Lung microvascular endothelial cell (primary cell): ENCODE measurements around the gene TRAF4. TPM values are rescaled to one million over a fixed set of nuclear protein-coding genes. Genes with fewer than 3 reads are reported as not detected.
A peak's percentile ranks its signal among the peaks of the same experiment; 100 is the strongest.
"Not testable (repeated sequence)": the region's sequence is repeated elsewhere in the genome, so short reads cannot be mapped to it uniquely, and the experiment has no call there.

ENCODE experiments used
- DNase-seq, 2 donors: peaks; one replicate each; pipeline versions ENCODE4 v3.0.0 to v3.0.0-alpha.2; 2010; ENCODE audit warnings: low read depth in 2 of 2
- total RNA-seq: library from RNA; depleted of rRNA; stranded (reverse); fragments of >200 nt; gene quantifications from 2 replicates; pipeline ENCODE4 v1.2.1, GENCODE V29; 2014

Gene TRAF4
- total RNA-seq, 1 donor from 2014 or later = 22.2 TPM

DNA sequence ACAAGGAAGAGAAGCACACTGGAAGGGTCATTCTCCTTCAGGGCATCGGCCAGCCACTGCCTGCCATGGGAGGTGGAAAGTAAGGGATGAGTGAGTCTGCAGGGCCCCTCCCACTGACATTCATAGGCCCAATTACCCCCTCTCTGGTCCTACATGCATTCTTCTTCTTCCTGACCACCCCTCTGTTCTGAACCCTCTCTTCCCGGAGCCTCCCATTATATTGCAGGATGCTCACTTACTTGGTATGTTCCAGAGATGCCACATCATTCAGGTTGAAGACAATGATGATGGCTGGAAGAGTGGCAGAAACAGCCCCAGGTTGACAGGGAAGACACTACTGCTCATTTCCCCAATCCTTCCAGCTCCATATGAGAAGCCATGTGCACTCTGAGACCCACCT lies 28.6 kb upstream of the TRAF4 start:
- DNase-seq = no peak

DNA sequence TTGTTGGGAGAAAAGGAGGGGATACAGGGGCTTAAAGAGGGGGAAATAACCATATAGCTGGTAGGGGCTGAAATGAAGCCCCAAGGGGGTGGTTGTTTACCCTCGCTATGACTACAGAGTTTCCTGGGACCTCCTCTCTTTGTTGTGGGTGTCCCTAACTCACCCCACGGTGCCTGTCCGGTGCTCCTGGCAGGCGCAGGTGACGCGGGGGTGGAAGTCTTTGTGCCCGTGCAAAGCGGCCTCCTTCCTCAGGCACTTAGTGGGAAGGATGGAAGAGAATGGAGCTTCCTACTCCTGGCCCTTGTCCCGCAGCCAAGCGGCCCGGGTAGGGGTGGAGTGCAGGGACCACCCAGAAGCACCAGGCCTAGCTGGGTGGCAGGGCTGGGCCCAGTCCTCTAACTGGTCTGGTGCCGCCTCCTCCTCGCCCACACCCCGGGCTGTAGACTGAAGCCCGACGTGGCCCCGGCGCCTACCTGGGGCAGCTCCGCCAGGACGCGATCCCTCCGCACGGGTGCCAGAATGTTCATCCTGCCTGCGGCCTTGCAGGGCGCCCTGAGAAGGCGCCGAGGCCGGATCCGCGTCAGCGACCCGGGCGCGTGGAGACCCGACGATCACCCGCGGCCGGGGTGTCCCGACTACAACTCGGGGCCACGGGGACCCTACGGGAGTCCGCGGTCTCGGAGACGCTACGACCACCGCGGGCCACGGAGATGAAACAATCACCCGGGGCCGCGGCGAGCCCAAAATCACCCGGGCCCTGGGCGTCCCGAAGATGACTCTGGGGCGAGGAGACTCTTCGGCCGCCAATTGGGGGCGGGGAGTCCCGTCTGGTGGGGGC lies 26.9 kb upstream of the TRAF4 start:
- no peak for DNase-seq

DNA sequence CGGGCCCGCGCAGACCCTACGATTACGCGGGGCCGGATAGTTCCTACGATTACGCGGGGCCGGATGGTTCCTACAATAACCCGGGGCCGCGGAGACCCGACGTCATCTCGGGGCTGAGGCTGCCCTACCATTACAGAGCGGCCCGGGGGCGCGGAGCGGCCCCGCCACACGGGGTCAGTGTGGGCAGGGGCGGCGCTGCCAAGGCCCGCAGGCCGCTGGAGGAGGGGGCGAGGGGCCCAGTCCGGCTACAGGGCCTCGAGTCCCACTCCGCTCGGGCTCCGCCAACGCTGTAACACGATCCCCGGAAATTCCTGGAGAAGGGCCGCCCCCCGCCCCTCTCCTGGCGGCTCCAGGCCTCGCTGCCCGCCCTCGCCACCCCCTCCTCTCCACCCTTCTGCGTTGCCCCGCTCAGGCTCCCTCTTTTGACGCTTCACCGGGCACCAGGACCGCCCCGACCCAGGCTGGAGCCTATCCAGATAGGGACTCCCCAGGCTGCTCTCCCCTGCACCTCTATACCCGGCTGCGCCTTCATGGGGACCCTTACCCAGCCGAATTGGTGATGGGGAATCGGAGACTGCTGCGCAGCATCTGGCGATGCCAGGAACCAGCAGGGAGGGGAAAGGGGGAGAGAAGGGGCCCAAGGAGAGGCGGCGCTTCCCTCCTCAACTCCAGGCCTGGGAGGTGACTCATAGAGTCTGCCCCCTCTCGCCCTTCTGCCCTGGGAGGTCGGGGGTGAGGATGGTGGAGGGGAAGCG lies 26.1 kb upstream of the TRAF4 start, which contains the start of gene RAB34:
RAB34 (minus strand) TSS at position 291 of the 755 bp plus-strand sequence. CDS start 602 bp downstream, outside the sequence.
- DNase-seq = peak in 1 of 2 donors; percentile 49

DNA sequence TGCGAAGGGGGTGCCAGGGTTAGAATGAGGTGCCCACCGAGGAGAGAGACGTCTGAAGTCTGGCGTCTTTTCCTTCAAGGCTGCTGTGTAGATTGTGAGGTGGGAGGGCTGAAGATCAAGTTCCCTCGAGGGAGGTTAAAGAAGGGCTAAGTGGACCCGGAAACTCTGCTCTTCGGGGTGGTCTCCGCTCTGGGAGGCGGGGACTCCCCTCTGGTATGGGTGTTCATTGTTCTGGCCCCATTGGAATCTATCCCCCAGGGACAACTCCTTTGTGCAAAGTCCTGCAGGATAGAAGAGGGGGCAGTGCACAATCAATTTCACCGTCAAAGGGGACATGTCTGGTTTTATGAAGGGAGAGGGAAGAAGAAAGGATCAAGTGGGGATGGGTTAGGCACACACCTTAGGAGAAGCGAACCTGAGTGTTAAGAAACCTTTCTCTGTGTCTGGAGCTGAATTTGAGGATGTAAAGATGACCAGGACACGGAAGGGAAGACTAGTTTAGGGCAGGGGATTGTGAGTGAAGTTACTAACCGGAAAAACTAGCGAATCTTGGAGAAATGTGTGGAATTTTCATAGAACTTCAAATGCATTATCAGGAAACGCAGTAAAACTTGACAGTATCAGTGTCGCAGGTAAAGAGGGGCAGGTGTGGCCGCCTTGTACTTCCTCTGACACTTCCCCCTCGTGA lies 25.3 kb upstream of the TRAF4 start:
- DNase-seq = no peak

- no peak for DNase-seq
Observed at GRCh38 chr17:28719021-28719433, 24.8 kb upstream of the TRAF4 start.

DNA sequence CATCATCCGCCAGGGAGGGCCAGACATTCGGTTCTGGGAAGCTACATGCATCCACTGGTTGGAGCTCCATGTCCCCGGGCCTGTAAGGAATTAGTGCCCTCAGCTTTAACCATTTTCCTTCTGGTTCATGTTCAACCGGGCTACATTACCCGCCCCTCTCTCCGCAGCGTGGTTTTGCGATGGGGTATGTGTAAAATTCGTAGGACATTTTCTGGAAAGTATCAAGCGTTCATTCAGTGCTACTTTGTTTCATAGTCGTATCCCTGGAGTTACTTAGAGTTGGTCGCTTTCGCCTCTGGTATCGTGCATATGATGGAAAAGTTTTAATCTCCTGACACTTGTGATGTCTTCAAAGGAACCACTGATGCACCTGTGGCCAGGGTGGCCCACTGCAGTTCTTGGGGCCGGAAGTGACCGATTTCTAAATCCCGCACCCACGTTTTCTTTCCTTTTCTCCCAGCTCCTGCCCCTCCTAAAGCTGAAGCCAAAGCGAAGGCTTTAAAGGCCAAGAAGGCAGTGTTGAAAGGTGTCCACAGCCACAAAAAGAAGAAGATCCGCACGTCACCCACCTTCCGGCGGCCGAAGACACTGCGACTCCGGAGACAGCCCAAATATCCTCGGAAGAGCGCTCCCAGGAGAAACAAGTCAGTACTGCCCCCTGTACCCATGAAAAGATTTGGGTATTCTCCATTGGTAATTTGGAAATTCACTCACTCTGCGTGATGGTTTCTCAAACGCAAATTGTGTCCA lies 23.4 kb upstream of the TRAF4 start:
- no peak for DNase-seq

- DNase-seq = not testable (repeated sequence)
Observed at GRCh38 chr17:28720997-28721329, 22.8 kb upstream of the TRAF4 start.

GRCh38 chr17:28722417-28723158 lies 21.2 kb upstream of the TRAF4 start:
- no peak for DNase-seq

DNA sequence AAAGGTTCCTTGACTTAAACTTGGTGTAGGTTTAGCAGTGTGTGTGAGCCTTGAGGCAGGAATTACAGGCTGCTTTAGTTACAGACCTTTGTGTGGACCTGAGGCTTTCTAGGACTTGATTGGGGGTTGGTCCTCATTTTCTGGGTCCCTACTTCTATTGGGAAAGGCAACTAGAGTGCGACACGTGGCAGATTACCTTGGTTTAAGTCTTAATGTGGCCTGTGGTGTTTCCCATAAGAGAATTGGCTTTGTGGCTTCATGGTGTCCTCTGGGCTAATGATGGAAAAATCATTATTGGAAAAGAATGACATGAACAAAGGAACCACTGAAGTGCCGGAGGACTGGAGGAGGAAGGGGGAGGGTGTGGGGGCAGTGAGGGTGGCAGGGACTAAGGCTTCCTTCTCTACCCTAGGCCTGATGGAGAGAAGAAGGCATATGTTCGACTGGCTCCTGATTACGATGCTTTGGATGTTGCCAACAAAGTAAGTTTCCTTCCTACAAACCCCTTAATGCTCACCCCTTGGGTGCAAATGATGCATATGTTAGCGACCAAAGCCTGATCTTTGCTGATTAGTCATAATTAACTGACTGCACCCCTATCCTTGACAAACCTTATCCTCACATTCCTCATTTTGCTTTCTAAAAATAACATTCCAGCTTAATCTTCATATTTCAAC lies 20.5 kb upstream of the TRAF4 start:
- no peak for DNase-seq

DNA sequence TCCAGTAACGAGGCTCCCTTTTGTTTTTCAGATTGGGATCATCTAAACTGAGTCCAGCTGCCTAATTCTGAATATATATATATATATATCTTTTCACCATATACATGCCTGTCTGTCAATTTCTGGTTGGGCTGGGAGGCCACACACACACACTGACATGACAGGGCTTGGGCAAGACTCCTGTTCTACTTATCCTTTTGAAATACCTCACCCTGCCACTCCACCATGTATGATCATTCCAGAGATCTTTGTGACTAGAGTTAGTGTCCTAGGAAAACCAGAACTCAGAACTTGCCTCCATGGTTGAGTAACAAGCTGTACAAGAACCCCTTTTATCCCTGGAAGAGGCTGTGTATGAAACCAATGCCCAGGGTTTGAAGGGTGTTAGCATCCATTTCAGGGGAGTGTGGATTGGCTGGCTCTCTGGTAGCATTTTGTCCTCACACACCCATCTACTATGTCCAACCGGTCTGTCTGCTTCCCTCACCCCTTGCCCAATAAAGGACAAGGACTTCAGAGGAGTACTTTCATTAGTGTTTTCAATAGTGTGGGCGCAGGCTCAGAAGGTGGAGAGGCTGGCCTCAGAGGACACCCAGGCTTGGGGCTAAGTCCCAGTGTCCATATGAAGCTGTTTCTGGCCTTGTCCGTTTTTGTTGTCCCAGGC lies 19.8 kb upstream of the TRAF4 start:
- not testable (repeated sequence) for DNase-seq

DNA sequence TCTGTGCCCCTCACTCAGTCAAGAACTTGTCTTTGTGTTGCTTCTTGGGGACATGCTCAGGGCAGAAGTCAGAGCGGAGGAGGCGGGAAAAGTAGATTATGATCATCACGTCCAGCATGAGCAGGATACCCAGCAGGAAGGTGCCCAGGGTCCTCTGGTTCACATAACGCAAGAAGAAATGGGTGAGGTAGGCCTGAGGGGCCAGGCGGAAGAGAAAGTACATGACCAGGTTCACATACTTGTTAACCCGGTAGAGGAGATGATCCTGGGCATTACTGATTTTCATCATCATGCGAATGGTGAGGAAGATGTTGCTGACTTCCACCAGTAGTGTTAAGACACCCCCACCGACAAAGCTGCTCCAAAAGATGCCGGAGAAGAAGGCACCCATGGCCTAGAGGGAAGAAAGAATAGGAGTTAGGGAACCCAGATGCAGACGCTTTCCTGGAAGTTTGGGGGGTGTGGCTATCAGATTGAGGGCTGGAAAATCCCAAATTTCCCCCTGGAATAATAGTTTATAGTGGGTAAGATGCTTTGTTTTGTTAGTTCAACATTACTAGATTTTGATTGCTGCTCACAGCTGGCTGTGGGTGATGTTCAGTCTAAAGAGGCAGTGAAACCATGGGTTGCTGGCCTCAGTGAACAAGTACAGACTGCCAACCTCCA lies 19.2 kb upstream of the TRAF4 start:
- DNase-seq = no peak

DNA sequence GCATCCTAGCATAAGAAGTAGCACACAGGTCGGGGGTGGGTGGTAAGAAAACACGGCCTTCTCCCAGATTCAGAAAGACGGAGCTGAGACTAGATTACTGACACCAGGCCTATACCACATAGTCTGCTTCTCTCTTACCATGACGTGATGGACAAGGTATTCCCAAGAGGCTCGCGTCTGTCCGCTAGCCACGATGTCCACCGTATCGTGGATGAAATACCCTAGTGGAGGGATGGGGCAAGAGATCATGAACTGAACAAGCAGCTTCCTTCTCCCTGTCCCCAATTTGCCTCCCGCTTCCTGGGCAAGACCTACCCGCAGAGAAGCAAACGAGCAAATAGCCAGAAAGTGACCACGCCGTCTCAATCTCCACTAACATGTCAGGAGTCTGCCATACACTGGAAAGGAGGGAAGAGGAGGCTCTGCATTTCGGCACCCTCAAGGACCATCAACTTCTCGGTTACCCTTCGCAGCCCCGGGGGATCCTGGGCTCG lies 18.6 kb upstream of the TRAF4 start:
- no peak for DNase-seq

DNA sequence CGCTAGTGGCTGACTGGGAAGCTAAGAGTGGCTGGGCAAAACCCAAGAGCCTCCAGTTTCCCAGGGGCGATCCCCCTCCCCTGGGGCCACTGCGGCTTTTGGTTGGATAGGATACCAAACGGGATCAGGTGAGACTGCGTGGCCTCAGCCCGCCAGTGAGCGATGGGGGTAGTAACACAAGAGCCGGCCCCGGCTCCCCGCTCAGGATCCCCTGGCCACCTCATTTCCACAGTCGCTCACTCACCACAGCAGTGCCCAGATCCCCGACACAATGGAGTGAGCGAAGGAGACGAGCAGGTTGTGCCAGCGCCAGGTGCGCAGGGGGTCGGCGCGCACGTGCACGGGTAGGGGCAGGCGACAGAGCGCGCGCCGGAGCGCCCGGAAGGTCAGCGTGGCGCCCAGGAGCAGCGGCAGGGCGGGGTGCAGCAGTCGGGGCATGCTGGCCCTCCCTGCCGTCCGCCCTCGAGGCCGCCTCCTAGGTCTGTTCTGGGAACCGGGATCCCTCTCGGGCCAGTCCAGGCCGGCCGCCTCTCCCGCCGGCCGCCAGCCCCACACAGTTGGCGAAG lies 18.1 kb upstream of the TRAF4 start:
- DNase-seq = no peak

DNA sequence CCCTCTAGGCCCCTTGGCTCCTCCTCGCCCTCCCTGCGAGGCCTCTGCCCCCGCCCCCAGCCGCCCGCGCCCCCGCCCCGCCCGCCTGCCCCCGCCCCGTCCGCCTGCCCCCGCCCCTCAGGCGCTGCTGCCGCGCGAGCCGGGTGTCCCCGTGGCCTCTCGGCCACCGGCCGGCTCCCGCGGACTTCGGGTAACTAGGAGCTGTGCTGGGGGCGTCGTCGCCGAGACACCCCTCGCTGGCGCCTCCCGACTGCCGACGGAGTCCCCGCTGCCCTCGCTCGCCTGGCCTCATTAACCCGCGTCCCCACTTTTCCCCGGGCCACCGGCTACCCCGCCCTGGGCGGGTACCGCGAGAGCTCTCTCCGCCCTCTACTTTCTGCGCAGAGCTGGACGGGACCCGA lies 17.6 kb upstream of the TRAF4 start, which contains the start of gene TLCD1:
TLCD1 (minus strand) TSS at position 8 of the 401 bp plus-strand sequence. CDS start 136 bp downstream, outside the sequence.
- peak in 1 of 2 donors; percentile 51 for DNase-seq

DNA sequence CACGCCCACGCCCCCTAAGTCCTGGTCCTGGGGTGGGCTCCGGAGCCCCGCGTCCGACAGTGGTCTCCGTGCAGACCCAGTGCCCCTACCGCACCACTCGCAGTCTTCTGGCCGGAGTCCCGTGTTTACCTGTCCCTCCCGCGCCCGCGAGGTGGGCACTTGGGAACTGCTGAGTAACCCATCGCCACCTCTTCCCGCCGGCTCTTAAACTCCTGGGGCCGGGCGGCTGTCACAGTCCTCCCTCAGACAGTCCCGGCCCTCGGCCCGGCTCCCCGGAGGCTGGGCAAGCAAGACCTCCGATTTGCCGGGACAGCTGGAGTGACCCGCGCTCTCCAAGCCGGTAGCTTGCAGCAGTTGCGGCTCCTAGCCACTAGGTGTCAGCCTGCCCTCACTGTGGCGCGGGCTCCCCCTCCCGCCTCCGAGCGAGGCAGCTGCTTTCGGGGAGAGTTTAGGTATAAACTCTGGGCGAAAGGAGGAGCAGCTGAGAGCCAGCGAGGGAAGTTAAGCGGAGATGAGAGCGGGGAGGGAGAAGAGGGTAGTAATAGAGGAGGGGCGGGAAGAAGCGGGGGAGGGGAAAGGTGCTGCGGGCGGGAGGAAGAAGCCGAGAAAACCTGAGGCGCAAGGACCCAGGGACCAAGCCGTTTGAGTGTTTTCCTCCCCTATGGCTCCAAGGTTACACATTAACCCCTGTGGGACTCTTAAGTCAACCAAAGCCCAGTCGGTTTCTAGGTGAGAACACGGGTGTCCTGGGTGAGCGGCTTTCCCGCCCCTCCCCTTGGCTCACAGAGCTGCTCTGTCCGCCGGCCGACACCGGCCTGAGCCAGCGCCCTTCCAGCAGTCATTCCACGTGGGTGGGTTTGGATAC lies 17.0 kb upstream of the TRAF4 start:
- DNase-seq = peak; percentile 90 to 91

GRCh38 chr17:28728364-28729200 lies 15.2 kb upstream of the TRAF4 start, which contains the start of gene NEK8:
NEK8 (plus strand) TSS chr17:28728788; CDS start chr17:28728814, 26 bp downstream.
- DNase-seq = peak; percentile 92 to 93
